Vagina (tissue), 2 donors: Measurements from ENCODE around the gene RANGAP1. TPM values are rescaled to one million over a fixed set of nuclear protein-coding genes. Genes with fewer than 3 reads are reported as not detected.

Experiments used
- DNase-seq, 2 donors: peaks; one replicate each; pipeline ENCODE4 v3.0.0-alpha.2; 2017; ENCODE audit errors: extremely low spot score in 2 of 2
- H3K27ac ChIP-seq: fragments of 200-600 bp; sonication (generic); one replicate; pipeline ENCODE4 v1.5.1; 2019
- H3K27me3 ChIP-seq: fragments of 200-600 bp; sonication (generic); one replicate; pipeline ENCODE4 v1.5.1; 2019
- H3K36me3 ChIP-seq, 2 donors: fragments of 200-600 bp; sonication (generic); one replicate each; pipeline ENCODE4 v1.5.1; 2017 to 2019
- H3K4me1 ChIP-seq: fragments of 200-600 bp; sonication (generic); one replicate; pipeline ENCODE4 v1.5.1; 2019
- H3K4me3 ChIP-seq, 2 donors: fragments of 200-600 bp; sonication (generic); 1 replicate in 1 of 2; 2 replicates in 1 of 2; pipeline ENCODE4 v1.5.1; 2016 to 2019
- H3K9me3 ChIP-seq: fragments of 200-600 bp; sonication (generic); one replicate; pipeline ENCODE4 v1.5.1; 2019
- POLR2A ChIP-seq, 2 donors: fragments of 450-650 bp; IDR thresholded peaks; one replicate each; pipeline ENCODE4 v1.6.1; 2017; ENCODE audit warnings: antibody characterized with exemption in 2 of 2, mild to moderate bottlenecking in 2 of 2, moderate library complexity in 2 of 2
- POLR2AphosphoS5 ChIP-seq, 2 donors: sonication (generic); formaldehyde crosslinking; IDR thresholded peaks; one replicate each; pipeline ENCODE4 v1.9.0; 2017; ENCODE audit warnings: antibody characterized with exemption in 2 of 2, mild to moderate bottlenecking in 2 of 2, low read depth in 1 of 2; ENCODE audit not compliant: insufficient read depth in 1 of 2
- intact Hi-C: fragments of 100-400 bp; cut with DNase I; formaldehyde crosslinking; loops from one replicate; pipeline ENCODE4 v1.15.1; 2023
- total RNA-seq: library from RNA; depleted of rRNA; stranded (reverse); fragments of >200 nt; gene quantifications from one replicate; pipeline ENCODE4 v1.2.3, GENCODE V29; 2016
- TF ChIP-seq, protein P1 (sequence below), 3 experiments: fragments of 450-650 bp in 2 of 3; fragments of 200-600 bp in 1 of 3; sonication (generic) in 1 of 3; IDR thresholded peaks; one replicate each; pipeline ENCODE4 v1.5.1; 2017 to 2019; ENCODE audit warnings: antibody characterized with exemption in 3 of 3, mild to moderate bottlenecking in 2 of 3, moderate library complexity in 2 of 3

Gene RANGAP1
- total RNA-seq, 1 donor from 2014 or later: 45.7 TPM

DNA sequence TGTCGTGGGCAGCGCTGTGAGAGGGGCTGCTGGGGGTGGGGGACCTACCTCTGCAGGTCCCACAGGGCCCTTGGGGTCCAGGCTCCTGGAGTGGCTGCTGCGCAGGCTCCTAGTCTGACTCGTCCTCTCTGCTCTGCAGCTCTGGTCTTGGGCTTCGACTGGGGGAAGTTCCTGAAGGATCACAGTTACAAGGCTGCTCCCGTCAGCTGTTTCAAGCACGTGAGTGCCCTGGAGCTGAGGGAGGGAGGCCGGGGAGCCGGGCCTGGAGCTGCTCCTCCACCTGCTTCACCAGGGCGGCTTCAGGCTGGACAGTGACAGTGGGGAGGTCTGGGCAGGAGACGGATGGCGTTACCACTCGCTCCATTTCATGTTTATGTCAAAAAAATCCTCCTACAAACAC, 69.0 kb downstream of the RANGAP1 start:
- Histone ChIP-seq H3K27me3 (no peaks in the 10 kb centered on the region), H3K27ac (peak overlapping the region; percentile 53), H3K4me3 (no peak overlapping the region), H3K4me1 (peaks cover 19% of the 10 kb centered on the region), H3K9me3 (no peaks in the 10 kb centered on the region), H3K36me3 (peaks cover 4 to 41% of the 10 kb centered on the region in 2 donors)
- DNase-seq: no peak
- TF ChIP-seq POLR2A (IDR thresholded peaks at IDR 0.05): no peak
- TF ChIP-seq, protein P1, sequence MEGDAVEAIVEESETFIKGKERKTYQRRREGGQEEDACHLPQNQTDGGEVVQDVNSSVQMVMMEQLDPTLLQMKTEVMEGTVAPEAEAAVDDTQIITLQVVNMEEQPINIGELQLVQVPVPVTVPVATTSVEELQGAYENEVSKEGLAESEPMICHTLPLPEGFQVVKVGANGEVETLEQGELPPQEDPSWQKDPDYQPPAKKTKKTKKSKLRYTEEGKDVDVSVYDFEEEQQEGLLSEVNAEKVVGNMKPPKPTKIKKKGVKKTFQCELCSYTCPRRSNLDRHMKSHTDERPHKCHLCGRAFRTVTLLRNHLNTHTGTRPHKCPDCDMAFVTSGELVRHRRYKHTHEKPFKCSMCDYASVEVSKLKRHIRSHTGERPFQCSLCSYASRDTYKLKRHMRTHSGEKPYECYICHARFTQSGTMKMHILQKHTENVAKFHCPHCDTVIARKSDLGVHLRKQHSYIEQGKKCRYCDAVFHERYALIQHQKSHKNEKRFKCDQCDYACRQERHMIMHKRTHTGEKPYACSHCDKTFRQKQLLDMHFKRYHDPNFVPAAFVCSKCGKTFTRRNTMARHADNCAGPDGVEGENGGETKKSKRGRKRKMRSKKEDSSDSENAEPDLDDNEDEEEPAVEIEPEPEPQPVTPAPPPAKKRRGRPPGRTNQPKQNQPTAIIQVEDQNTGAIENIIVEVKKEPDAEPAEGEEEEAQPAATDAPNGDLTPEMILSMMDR (IDR thresholded peaks at IDR 0.05): no peak
- no peak for TF ChIP-seq POLR2AphosphoS5 (IDR thresholded peaks at IDR 0.05; ENCODE audit: insufficient read depth in 1 of 2, low read depth in 1 of 2)
- intact Hi-C loops: no loop called here

DNA sequence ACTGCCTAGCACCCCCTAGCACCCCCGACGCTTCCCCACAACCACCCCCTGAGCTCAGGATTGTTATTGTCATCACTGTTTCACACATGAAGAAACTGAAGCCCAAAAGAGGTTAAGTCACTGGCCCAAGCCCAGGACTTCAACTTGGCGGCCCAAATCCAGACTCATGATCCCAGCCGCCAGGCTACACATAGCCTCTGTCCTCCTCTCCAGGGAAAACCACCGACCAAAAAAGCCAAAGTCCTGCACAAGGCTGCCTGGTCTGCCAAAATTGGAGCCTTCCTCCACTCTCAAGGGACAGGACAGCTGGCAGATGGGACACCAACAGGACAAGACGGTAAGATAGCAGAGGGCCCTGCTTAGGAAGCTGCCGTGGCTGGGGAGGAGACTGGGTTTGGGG, 70.1 kb downstream of the RANGAP1 start:
- intact Hi-C loops: no loop called here

DNA sequence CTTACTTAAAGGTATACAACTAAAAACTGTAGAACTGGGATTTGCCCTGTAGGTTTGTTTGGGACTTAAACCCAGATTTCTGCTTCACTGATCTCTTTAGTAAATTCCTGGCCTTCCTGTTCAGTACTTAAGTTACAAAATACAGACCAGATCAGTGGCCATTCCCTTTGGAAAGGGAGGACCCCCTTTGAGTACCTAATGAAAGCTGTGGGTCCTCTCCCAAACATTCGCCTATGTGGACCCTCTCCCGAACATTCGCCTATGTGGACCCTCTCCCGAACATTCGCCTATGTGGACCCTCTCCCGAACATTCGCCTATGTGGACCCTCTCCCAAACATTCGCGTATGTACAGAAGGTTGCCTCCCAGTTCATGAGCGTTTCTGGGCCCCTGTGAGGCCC, 70.6 kb downstream of the RANGAP1 start:
- no peaks in the 10 kb centered on the region for H3K27me3 ChIP-seq
- DNase-seq: no peak
- H3K4me1 ChIP-seq: peaks cover 19% of the 10 kb centered on the region
- H3K4me3 ChIP-seq: no peak overlapping the region
- intact Hi-C loops: no loop called here
- H3K9me3 ChIP-seq: no peaks in the 10 kb centered on the region
- no peak overlapping the region for H3K27ac ChIP-seq
- TF ChIP-seq POLR2AphosphoS5 (IDR thresholded peaks at IDR 0.05; ENCODE audit: insufficient read depth in 1 of 2, low read depth in 1 of 2) (no peak), POLR2A (IDR thresholded peaks at IDR 0.05) (no peak)
- TF ChIP-seq, protein P1 (IDR thresholded peaks at IDR 0.05): no peak
- peaks cover 0 to 28% of the 10 kb centered on the region in 2 donors for H3K36me3 ChIP-seq

More for the DNA sequence above, 70.1 kb downstream of the RANGAP1 start:
- Histone ChIP-seq H3K27ac (no peak overlapping the region), H3K36me3 (peaks cover 0 to 32% of the 10 kb centered on the region in 2 donors), H3K4me1 (peaks cover 19% of the 10 kb centered on the region), H3K27me3 (no peaks in the 10 kb centered on the region), H3K9me3 (no peaks in the 10 kb centered on the region), H3K4me3 (no peak overlapping the region)
- TF ChIP-seq POLR2AphosphoS5 (IDR thresholded peaks at IDR 0.05; ENCODE audit: insufficient read depth in 1 of 2, low read depth in 1 of 2) (no peak), POLR2A (IDR thresholded peaks at IDR 0.05) (no peak)
- TF ChIP-seq, protein P1 (IDR thresholded peaks at IDR 0.05): no peak
- no peak for DNase-seq

DNA sequence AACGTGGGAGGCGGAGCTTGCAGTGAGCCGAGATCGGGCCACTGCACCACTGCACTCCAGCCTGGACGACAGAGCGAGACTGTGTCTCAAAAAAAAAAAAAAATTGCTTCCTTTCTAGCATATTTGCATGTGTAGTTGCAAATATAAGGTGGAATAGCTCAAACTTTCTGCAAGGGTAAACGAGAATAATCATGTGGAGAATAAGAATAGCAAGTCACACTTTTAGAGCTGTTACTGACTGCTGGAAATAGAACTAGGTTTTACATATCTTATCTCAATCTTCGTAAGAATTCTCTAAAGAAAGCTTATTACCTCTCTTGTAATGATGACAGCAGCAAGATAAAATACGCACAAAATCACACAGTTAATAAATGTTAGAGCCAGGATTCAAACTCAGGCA, 79.3 kb downstream of the RANGAP1 start:
- intact Hi-C loops: no loop called here
- H3K9me3 ChIP-seq: no peaks in the 10 kb centered on the region
- peaks cover 10% of the 10 kb centered on the region for H3K4me1 ChIP-seq
- DNase-seq: no peak
- TF ChIP-seq POLR2AphosphoS5 (IDR thresholded peaks at IDR 0.05; ENCODE audit: insufficient read depth in 1 of 2, low read depth in 1 of 2): no peak
- TF ChIP-seq POLR2A (IDR thresholded peaks at IDR 0.05): no peak
- TF ChIP-seq, protein P1 (IDR thresholded peaks at IDR 0.05): no peak
- no peak overlapping the region for H3K27ac ChIP-seq
- no peaks in the 10 kb centered on the region for H3K27me3 ChIP-seq
- H3K36me3 ChIP-seq: peaks cover 0 to 4% of the 10 kb centered on the region in 2 donors
- H3K4me3 ChIP-seq: no peak overlapping the region

DNA sequence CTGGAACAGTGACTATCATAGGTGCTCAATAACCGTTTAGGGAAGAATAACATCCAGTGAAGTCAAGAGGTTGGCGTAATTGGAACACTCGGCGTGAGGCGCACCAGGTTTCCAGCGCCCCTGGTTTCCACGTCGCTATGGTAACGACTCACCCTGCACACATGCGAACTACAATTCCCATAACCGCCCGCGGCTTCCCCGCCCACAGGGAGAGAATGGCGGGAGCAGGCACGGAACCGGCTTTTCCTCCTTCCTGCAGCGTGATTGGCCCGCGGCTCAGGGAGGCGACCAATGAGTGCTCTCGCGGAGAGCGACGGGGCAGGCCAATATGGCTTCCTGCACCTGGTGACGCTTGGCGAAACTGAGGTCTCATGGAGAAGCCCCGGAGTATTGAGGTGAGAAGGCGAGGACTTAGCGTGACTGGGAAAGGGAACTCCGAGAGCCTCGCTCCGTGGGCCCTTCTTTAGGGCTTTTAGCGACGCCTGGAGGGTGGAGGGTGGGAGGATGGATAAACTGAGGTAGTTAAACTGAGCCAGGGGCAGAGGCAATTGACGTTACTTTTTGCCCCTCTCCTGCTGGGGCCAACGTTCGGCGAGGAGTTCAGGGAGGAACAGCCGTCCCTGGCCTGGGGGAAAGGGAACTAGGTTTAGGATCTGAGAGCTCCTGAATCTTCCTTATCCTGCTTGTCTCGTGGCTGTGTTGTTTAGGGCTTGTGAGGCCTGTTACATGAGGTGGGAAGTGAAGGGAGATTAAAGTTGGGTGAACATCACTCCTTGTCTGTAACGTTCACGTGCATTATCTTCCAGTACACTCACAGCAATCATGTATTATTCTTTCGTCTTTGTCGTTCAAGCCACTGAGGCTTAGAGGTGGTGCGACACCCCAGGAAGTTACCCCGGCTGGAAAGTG, 80.7 kb downstream of the RANGAP1 start, which contains the start of gene L3MBTL2:
L3MBTL2 (plus strand) TSS at position 321 of the 909 bp plus-strand sequence; CDS start at position 372, 51 bp downstream.
- Histone ChIP-seq H3K36me3 (peaks cover 0 to 4% of the 10 kb centered on the region in 2 donors), H3K9me3 (no peaks in the 10 kb centered on the region), H3K4me3 (peak within 1 kb of the TSS; percentile 65 to 67), H3K4me1 (peaks cover 10% of the 10 kb centered on the region), H3K27ac (no peak within 1 kb of the TSS), H3K27me3 (no peaks in the 10 kb centered on the region)
- intact Hi-C loops: no loop called here
- TF ChIP-seq, protein P1 (IDR thresholded peaks at IDR 0.05): no peak
- TF ChIP-seq POLR2A (IDR thresholded peaks at IDR 0.05) (no peak), POLR2AphosphoS5 (IDR thresholded peaks at IDR 0.05; ENCODE audit: insufficient read depth in 1 of 2, low read depth in 1 of 2) (peak; percentile 86 to 98)
- DNase-seq: peak; percentile 98
